Thyroid gland (tissue), 4 donors: ENCODE measurements around the gene PDZRN3. TPM values are rescaled to one million over a fixed set of nuclear protein-coding genes. Genes with fewer than 3 reads are reported as not detected.

Experiments used
- DNase-seq, 2 donors: peaks; one replicate each; pipeline ENCODE4 v3.0.0-alpha.2; 2019
- H3K27ac ChIP-seq, 3 donors: fragments of 200-600 bp; sonication (generic); 1 replicate in 2 of 3; 2 replicates in 1 of 3; pipeline ENCODE4 v1.5.1; 2016 to 2019; ENCODE audit warnings: mild to moderate bottlenecking in 1 of 3, moderate library complexity in 1 of 3
- H3K27me3 ChIP-seq: fragments of 200-600 bp; sonication (generic); one replicate; pipeline ENCODE4 v1.5.1; 2019
- H3K36me3 ChIP-seq, 2 donors: fragments of 200-600 bp; sonication (generic); one replicate each; pipeline ENCODE4 v1.5.1; 2016 to 2019
- H3K4me1 ChIP-seq, 2 donors: fragments of 200-600 bp; sonication (generic); one replicate each; pipeline ENCODE4 v1.5.1; 2017 to 2019
- H3K4me3 ChIP-seq, 3 donors: fragments of 200-600 bp; sonication (generic); replicated peaks in 1 of 3; 1 replicate in 2 of 3; 2 replicates in 1 of 3; pipeline ENCODE4 v1.5.1; 2016; ENCODE audit warnings: mild to moderate bottlenecking in 1 of 3
- H3K9me3 ChIP-seq: fragments of 200-600 bp; sonication (generic); one replicate; pipeline ENCODE4 v1.5.1; 2017
- POLR2A ChIP-seq, 2 donors: fragments of 450-650 bp; IDR thresholded peaks; one replicate each; pipeline ENCODE4 v1.6.1; 2017; ENCODE audit warnings: antibody characterized with exemption in 2 of 2, mild to moderate bottlenecking in 2 of 2, moderate library complexity in 1 of 2
- WGBS, 2 donors: methylation state at CpG; one replicate each; pipeline ENCODE4 v1.1.5; 2017; 5-methylcytosine and 5-hydroxymethylcytosine counted together
- intact Hi-C: fragments of 100-400 bp; cut with DNase I; formaldehyde crosslinking; loops from one replicate; pipeline ENCODE4 v1.15.1; 2023
- total RNA-seq, 4 donors: library from RNA; depleted of rRNA; stranded (reverse); fragments of >200 nt; gene quantifications; one replicate each; pipeline ENCODE4 v1.2.3, GENCODE V29; 2016
- TF ChIP-seq, protein P1 (sequence below), 6 experiments: fragments of 200-600 bp in 3 of 6; fragments of 450-650 bp in 3 of 6; sonication (generic) in 3 of 6; IDR thresholded peaks; one replicate each; pipeline ENCODE4 v1.5.1; 2016 to 2019; ENCODE audit warnings: antibody characterized with exemption in 6 of 6, mild to moderate bottlenecking in 2 of 6, inconsistent platforms in 1 of 6, moderate library complexity in 1 of 6

The PDZRN3 gene
- total RNA-seq, 4 donors from 2014 or later = 4.4 to 8.3 (median 6.0) TPM

GRCh38 chr3:73437828-73438227 lies 186.9 kb downstream of the PDZRN3 start:
- Histone ChIP-seq H3K27ac (no peak overlapping the region), H3K9me3 (no peaks in the 10 kb centered on the region), H3K36me3 (no peaks in the 10 kb centered on the region), H3K4me1 (peaks cover 0 to 4% of the 10 kb centered on the region in 2 donors), H3K4me3 (no peak overlapping the region), H3K27me3 (no peaks in the 10 kb centered on the region)
- 78 to 83% methylated on average over 3 of the region's 3 CpGs for WGBS, 2 donors
- DNase-seq = no peak
- TF ChIP-seq, protein P1, sequence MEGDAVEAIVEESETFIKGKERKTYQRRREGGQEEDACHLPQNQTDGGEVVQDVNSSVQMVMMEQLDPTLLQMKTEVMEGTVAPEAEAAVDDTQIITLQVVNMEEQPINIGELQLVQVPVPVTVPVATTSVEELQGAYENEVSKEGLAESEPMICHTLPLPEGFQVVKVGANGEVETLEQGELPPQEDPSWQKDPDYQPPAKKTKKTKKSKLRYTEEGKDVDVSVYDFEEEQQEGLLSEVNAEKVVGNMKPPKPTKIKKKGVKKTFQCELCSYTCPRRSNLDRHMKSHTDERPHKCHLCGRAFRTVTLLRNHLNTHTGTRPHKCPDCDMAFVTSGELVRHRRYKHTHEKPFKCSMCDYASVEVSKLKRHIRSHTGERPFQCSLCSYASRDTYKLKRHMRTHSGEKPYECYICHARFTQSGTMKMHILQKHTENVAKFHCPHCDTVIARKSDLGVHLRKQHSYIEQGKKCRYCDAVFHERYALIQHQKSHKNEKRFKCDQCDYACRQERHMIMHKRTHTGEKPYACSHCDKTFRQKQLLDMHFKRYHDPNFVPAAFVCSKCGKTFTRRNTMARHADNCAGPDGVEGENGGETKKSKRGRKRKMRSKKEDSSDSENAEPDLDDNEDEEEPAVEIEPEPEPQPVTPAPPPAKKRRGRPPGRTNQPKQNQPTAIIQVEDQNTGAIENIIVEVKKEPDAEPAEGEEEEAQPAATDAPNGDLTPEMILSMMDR (IDR thresholded peaks at IDR 0.05) = no peak
- no peak for TF ChIP-seq POLR2A (IDR thresholded peaks at IDR 0.05)
- intact Hi-C loops = no loop called here

DNA sequence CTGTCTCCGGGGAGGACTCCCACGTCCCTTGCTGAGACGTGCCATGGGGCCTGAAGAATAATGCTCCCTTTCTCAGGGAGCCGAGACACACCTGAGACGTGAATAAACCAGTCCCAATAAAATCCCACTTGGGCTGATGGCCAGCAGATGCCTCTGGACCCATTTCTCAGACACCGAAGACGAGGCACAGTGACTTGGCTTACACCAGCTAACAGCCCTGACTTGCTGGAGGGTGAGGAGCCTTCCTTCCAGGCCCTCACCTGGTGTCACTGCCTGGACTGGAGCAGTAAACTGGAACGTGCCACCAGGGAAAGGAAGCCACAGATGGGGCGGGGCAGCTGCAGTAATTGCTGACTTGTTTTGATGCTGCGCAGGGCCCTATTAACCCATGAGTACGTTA lies 189.7 kb downstream of the PDZRN3 start:
- no peak overlapping the region for H3K27ac ChIP-seq
- H3K4me3 ChIP-seq = no peak overlapping the region
- intact Hi-C loops = no loop called here
- H3K4me1 ChIP-seq = peaks cover 4 to 7% of the 10 kb centered on the region in 2 donors
- no peaks in the 10 kb centered on the region for H3K36me3 ChIP-seq
- no peak for TF ChIP-seq POLR2A (IDR thresholded peaks at IDR 0.05)
- TF ChIP-seq, protein P1 (IDR thresholded peaks at IDR 0.05) = no peak
- whole genome bisulfite sequencing, 2 donors = 80 to 84% methylated on average over 10 to 11 of the region's 11 CpGs
- H3K9me3 ChIP-seq = no peaks in the 10 kb centered on the region
- H3K27me3 ChIP-seq = no peaks in the 10 kb centered on the region
- no peak for DNase-seq

GRCh38 chr3:73433687-73434086 lies 191.1 kb downstream of the PDZRN3 start:
- H3K27ac ChIP-seq = no peak overlapping the region
- WGBS, 2 donors = 26 to 42% methylated on average over 14 of the region's 14 CpGs
- no peaks in the 10 kb centered on the region for H3K9me3 ChIP-seq
- H3K27me3 ChIP-seq = no peaks in the 10 kb centered on the region
- no peaks in the 10 kb centered on the region for H3K36me3 ChIP-seq
- no peak overlapping the region for H3K4me3 ChIP-seq
- peaks cover 4 to 7% of the 10 kb centered on the region in 2 donors for H3K4me1 ChIP-seq
- DNase-seq = peak; percentile 9 to 28
- TF ChIP-seq POLR2A (IDR thresholded peaks at IDR 0.05) = no peak
- TF ChIP-seq, protein P1 (IDR thresholded peaks at IDR 0.05) = no peak
- intact Hi-C loops = no loop called here

GRCh38 chr3:73433079-73433478 lies 191.7 kb downstream of the PDZRN3 start:
- TF ChIP-seq, protein P1 (IDR thresholded peaks at IDR 0.05) = no peak
- TF ChIP-seq POLR2A (IDR thresholded peaks at IDR 0.05) = no peak
- Histone ChIP-seq H3K36me3 (no peaks in the 10 kb centered on the region), H3K27me3 (no peaks in the 10 kb centered on the region), H3K4me3 (no peak overlapping the region), H3K4me1 (peaks cover 4 to 7% of the 10 kb centered on the region in 2 donors), H3K9me3 (no peaks in the 10 kb centered on the region), H3K27ac (no peak overlapping the region)
- DNase-seq = no peak
- intact Hi-C loops = no loop called here
- WGBS, 2 donors = 72 to 73% methylated on average over 2 of the region's 2 CpGs

DNA sequence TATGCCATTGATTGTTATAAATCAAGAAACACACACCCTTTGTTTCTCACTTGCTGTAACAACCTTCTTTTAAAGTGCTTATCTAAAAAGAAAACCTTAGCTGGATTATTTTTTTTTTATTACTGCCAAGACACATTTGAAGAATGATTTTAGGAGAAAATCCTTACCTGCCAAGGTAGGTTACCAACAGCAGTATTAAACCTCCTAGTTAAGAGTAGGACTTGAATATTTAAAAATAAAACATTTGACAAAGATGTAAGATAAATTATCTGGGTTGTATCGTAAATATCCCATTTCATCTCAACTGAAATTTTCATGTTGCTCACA lies 192.1 kb downstream of the PDZRN3 start:
- no peak for DNase-seq
- no peak for TF ChIP-seq POLR2A (IDR thresholded peaks at IDR 0.05)
- TF ChIP-seq, protein P1 (IDR thresholded peaks at IDR 0.05) = no peak
- Histone ChIP-seq H3K27ac (no peak overlapping the region), H3K27me3 (no peaks in the 10 kb centered on the region), H3K4me1 (peaks cover 4 to 7% of the 10 kb centered on the region in 2 donors), H3K4me3 (no peak overlapping the region), H3K36me3 (no peaks in the 10 kb centered on the region), H3K9me3 (no peaks in the 10 kb centered on the region)
- WGBS, 2 donors = 90 to 96% methylated on average over 1 of the region's 1 CpG
- intact Hi-C loops = no loop called here
